HK-2 (cell line): ENCODE measurements around the gene MSGN1.

Source experiments
- DNase-seq: peaks from one replicate; pipeline ENCODE4 v3.0.0-alpha.2; 2018; ENCODE audit not compliant: unreplicated experiment

Gene MSGN1

DNA sequence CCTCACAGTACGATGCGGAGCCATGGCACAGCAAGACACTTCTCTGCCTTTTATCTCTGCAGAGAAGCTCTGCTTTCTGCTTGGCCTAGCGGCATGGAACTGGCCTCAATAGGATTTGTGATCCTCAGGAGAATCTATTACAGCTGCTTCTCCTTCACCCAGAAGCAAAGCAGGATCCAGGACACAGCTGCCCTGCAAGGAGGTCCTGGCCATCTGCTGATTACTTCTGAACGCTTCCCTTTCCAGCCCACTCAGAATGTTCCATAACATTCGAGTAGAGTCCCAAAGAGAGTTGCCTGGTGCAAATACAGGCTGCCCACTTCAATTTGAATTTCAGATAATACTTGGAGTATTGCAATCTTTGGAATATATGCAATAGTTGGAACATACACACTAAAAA is 33.0 kb downstream of the MSGN1 start:
- no peak for DNase-seq

GRCh38 chr2:17850151-17850550 is 33.9 kb downstream of the MSGN1 start:
- no peak for DNase-seq

- peak; percentile 57 for DNase-seq
Observed at GRCh38 chr2:17851731-17852585, 35.7 kb downstream of the MSGN1 start.

DNA sequence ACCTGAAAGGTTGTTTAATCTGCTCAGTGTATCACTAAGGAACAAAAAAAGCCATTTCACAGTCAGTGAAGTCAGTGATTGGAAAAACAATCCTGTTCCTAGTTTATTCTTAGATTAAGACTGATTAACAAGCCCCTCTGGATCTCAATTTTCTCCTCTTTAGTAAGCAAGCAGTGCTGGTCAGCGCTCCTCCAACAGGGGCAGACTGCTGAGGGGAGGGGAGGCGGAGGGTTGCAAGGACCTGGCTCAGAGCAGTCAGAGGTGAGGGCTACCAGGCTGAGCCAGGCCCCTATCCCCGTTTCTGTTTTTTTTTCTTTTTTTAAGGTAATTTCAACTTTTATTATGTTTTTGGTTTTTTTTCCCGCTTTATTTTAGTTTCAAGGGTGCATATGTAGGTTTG is 37.5 kb downstream of the MSGN1 start:
- DNase-seq, result no peak

DNA sequence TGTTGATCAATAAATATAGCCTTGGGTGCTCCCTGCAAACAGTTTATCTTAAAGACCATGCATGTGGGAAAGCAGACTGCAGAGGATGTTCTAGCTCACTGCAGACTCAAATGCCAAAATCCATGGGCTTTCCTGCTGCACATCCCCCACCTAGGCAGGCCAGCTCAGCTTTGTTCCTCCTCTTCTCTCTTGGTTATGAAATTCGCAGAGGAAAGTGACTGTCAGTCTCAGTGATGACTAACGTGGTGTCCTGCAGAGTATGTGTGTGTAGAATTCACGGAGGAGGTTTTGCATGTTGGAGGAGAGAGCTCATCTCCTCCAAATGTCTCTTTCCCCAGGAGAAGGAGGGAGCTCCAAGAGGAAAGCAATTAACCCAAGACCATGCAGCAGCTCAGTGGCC is 40.8 kb downstream of the MSGN1 start:
- no peak for DNase-seq

DNA sequence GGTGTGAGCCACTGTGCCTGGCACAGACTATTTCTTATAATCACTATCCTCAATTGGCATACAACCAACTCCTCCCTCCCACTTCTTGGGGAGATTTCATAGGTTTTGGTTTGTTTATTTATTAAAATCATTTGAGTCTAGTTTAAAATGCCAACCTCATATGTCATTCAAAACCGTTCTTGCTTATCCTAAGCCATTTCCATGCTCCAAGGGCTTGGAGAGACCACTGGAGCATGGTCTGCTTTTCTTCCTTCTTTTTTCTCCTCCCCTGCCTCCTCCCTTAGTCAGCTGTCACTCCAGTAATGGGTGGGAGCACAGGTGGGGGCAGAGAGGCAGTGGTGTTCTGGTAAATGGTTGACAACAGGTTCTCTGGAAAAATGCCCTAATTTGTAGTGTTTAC is 41.8 kb downstream of the MSGN1 start:
- DNase-seq, result no peak

DNA sequence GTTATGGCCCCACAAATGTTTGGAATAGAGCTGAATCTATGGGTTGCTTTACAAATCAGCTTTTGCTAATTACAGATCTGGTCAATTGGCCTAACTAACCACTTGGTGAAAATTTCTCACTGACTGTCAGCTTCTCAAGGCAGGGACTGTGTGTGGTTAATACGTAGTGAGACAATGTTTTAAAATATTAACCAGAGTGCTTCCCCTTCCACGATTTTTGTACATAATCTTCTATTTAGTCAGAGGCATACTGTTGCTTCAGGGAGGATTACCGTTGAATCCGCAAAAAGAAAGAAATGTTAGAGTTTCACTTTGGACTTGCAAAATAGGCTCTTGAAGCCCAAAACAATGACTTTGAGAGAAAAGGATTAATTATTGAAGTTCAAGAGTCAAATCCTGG is 47.3 kb downstream of the MSGN1 start:
- DNase-seq, result no peak

DNA sequence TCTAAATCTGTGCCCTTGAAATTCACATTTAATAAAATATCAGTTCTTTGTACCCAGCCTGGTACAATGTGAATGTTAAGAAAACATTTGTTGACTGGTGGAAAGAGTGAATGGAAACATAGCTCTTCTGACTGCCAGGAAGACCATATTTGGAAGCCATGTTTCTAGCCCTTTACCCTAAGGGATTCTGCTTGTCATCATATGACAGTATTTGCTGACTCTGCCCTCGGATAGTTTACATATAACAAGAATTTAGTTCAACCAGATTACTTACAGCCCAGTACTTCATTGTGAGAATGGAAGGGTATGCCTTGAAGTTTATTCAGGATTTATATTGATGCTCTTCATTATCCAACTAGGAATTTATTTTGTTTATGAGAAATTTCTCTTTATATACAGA is 48.4 kb downstream of the MSGN1 start:
- DNase-seq, result no peak

DNA sequence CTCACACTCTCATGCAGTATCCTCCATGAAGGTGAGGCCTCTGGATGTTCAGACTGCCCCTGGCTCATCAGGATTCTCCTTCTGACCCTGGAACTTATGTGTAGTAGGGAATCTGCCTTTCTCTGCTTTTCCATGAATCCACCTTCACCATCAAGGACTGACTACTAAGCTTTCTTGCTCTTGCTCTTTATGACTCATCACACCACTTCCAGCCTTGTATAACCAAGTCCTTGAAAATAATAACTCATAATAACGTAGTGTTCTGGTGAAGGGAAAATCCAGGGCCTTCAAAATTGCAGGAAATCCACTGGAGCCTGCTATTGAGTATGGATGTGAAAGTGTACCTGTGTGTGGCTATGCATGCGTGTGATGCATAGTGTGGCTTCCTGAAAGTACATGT is 50.9 kb downstream of the MSGN1 start:
- no peak for DNase-seq
